Measurements from ENCODE around the gene SLC37A1.

Gene SLC37A1

GRCh38 chr21:42593007-42593814, 79.6 kb downstream of the SLC37A1 start:
- TF ChIP-seq CTCF (conservative IDR thresholded peaks at IDR 0.05) = peak; percentile 93
- peak overlapping the region; percentile 95 for H3K27ac ChIP-seq

- no peak for TF ChIP-seq CTCF (conservative IDR thresholded peaks at IDR 0.05)
- H3K27ac ChIP-seq = peak overlapping the region; percentile 95; the same call in 1 of the 2 replicates
Observed at GRCh38 chr21:42594616-42595282, 81.1 kb downstream of the SLC37A1 start.

- TF ChIP-seq CTCF (conservative IDR thresholded peaks at IDR 0.05) = no peak
- no peak overlapping the region for H3K27ac ChIP-seq
Observed at GRCh38 chr21:42595283-42596187, 81.9 kb downstream of the SLC37A1 start.

GRCh38 chr21:42596657-42597056, 83.0 kb downstream of the SLC37A1 start:
- no peak for TF ChIP-seq CTCF (conservative IDR thresholded peaks at IDR 0.05)
- no peak overlapping the region for H3K27ac ChIP-seq

- H3K27ac ChIP-seq = no peak overlapping the region
- TF ChIP-seq CTCF (conservative IDR thresholded peaks at IDR 0.05) = no peak
Observed at GRCh38 chr21:42597487-42598158, 84.0 kb downstream of the SLC37A1 start.

GRCh38 chr21:42598159-42598735, 84.6 kb downstream of the SLC37A1 start:
- no peak for TF ChIP-seq CTCF (conservative IDR thresholded peaks at IDR 0.05)
- H3K27ac ChIP-seq = no peak overlapping the region
